ENCODE results near the gene SLC12A8. TPM values are rescaled to one million over a fixed set of nuclear protein-coding genes. Genes with fewer than 3 reads are reported as not detected.
A peak's percentile ranks its signal among the peaks of the same experiment; 100 is the strongest.

SLC12A8 gene
- total and polyA plus RNA-seq, 2 donors (not counting 1 experiment from before 2014, with no cell fraction given) = 15.1 to 19.5 TPM

DNA sequence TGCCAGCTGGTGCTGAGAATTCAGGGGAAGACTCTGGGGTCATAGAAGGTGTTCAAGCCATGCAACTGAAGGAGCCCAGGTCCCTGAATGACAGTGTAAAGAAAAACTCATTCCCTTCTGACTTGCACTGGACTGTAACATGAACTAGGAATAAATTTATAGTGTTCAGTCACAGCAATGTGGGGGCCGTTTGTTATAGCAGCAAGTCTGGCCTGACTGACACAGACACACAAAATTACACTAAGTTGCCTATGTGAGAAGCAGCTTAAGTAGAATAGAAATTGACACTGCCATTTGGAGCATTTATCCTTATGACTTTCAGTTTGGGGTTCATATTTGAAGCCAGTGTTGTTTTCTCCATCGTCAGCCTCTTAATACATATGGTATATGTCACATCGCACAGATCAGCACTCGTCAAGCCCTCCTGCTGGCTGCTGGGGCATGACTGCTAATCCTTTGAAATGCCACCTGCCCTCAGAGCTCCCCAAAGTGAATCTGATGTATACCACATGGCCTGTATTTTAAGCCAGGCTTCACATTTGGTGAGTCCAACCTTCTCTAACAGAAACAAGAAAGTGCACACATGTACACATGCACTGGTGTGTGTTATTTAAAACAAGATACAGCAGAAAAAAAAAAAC is 139.7 kb downstream of the SLC12A8 start:
- Histone ChIP-seq H3K79me2 (ENCODE audit: control insufficient read depth, insufficient read depth, low read length) (no peaks in the 10 kb centered on the region), H3K27me3 (ENCODE audit: control insufficient read depth, insufficient read depth, low read length) (no peaks in the 10 kb centered on the region), H2AFZ (ENCODE audit: low read length) (no peak overlapping the region), H3K27ac (ENCODE audit: insufficient read depth, low read length) (no peak overlapping the region), H3K4me2 (ENCODE audit: extremely low read depth, insufficient read depth, low read length) (no peak overlapping the region), H3K4me3 (replicated peaks in 1 of 4; ENCODE audit: control extremely low read depth in 1 of 4, insufficient read depth in 1 of 4, low read depth in 3 of 4, low read length in 4 of 4) (no peak overlapping the region), H3K9me3 (ENCODE audit: control insufficient read depth, insufficient read depth, low read depth, low read length) (no peaks in the 10 kb centered on the region), H3K9ac (ENCODE audit: insufficient read depth, low read length) (no peak overlapping the region), H4K20me1 (ENCODE audit: control insufficient read depth, extremely low read depth, insufficient read depth, low read length) (no peaks in the 10 kb centered on the region), H3K36me3 (ENCODE audit: control insufficient read depth, insufficient read depth, low read length) (no peaks in the 10 kb centered on the region), H3K4me1 (ENCODE audit: control insufficient read depth, extremely low read depth, insufficient read depth, low read length) (peaks cover 3% of the 10 kb centered on the region)
- peak in 1 of 2 donors; percentile 62 for DNase-seq (ENCODE audit: low read depth in 2 of 2)
- TF ChIP-seq, protein P1, sequence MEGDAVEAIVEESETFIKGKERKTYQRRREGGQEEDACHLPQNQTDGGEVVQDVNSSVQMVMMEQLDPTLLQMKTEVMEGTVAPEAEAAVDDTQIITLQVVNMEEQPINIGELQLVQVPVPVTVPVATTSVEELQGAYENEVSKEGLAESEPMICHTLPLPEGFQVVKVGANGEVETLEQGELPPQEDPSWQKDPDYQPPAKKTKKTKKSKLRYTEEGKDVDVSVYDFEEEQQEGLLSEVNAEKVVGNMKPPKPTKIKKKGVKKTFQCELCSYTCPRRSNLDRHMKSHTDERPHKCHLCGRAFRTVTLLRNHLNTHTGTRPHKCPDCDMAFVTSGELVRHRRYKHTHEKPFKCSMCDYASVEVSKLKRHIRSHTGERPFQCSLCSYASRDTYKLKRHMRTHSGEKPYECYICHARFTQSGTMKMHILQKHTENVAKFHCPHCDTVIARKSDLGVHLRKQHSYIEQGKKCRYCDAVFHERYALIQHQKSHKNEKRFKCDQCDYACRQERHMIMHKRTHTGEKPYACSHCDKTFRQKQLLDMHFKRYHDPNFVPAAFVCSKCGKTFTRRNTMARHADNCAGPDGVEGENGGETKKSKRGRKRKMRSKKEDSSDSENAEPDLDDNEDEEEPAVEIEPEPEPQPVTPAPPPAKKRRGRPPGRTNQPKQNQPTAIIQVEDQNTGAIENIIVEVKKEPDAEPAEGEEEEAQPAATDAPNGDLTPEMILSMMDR (conservative IDR thresholded peaks at IDR 0.05 in 1 of 2, IDR thresholded peaks at IDR 0.05 in 1 of 2; ENCODE audit: low read depth in 1 of 2, low read length in 2 of 2) = no peak
- TF ChIP-seq EZH2 (IDR thresholded peaks at IDR 0.05; ENCODE audit: low read length, missing control alignments) = no peak

DNA sequence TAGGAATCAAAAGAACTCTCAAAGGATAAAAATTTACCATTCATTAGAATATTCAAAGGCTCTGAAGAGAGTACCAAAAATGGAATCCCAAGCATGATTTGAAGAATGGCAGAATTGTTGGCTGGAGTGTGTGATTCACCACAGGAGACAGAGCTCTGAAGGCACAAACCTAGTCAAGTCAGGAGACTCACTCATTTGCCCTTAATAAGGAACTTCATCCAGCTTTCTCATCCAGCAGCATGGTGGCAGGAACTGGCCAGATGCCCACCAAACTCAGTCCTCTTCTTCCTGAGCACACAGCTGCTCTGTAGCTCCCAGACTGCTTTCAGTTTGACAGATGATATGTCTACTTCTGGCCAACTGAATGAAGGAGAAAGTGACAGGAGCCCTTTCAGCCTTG is 140.2 kb downstream of the SLC12A8 start:
- H3K4me1 ChIP-seq (ENCODE audit: control insufficient read depth, extremely low read depth, insufficient read depth, low read length) = peaks cover 3% of the 10 kb centered on the region
- H4K20me1 ChIP-seq (ENCODE audit: control insufficient read depth, extremely low read depth, insufficient read depth, low read length) = no peaks in the 10 kb centered on the region
- H3K79me2 ChIP-seq (ENCODE audit: control insufficient read depth, insufficient read depth, low read length) = no peaks in the 10 kb centered on the region
- no peaks in the 10 kb centered on the region for H3K36me3 ChIP-seq (ENCODE audit: control insufficient read depth, insufficient read depth, low read length)
- H3K27ac ChIP-seq (ENCODE audit: insufficient read depth, low read length) = no peak overlapping the region
- TF ChIP-seq, protein P1 (conservative IDR thresholded peaks at IDR 0.05 in 1 of 2, IDR thresholded peaks at IDR 0.05 in 1 of 2; ENCODE audit: low read depth in 1 of 2, low read length in 2 of 2) = no peak
- no peak for TF ChIP-seq EZH2 (IDR thresholded peaks at IDR 0.05; ENCODE audit: low read length, missing control alignments)
- H3K4me2 ChIP-seq (ENCODE audit: extremely low read depth, insufficient read depth, low read length) = no peak overlapping the region
- peak in 1 of 2 donors; percentile 78 for DNase-seq (ENCODE audit: low read depth in 2 of 2)
- H2AFZ ChIP-seq (ENCODE audit: low read length) = no peak overlapping the region
- no peaks in the 10 kb centered on the region for H3K27me3 ChIP-seq (ENCODE audit: control insufficient read depth, insufficient read depth, low read length)
- no peak overlapping the region for H3K9ac ChIP-seq (ENCODE audit: insufficient read depth, low read length)
- H3K9me3 ChIP-seq (ENCODE audit: control insufficient read depth, insufficient read depth, low read depth, low read length) = no peaks in the 10 kb centered on the region
- no peak overlapping the region for H3K4me3 ChIP-seq (replicated peaks in 1 of 4; ENCODE audit: control extremely low read depth in 1 of 4, insufficient read depth in 1 of 4, low read depth in 3 of 4, low read length in 4 of 4)

DNA sequence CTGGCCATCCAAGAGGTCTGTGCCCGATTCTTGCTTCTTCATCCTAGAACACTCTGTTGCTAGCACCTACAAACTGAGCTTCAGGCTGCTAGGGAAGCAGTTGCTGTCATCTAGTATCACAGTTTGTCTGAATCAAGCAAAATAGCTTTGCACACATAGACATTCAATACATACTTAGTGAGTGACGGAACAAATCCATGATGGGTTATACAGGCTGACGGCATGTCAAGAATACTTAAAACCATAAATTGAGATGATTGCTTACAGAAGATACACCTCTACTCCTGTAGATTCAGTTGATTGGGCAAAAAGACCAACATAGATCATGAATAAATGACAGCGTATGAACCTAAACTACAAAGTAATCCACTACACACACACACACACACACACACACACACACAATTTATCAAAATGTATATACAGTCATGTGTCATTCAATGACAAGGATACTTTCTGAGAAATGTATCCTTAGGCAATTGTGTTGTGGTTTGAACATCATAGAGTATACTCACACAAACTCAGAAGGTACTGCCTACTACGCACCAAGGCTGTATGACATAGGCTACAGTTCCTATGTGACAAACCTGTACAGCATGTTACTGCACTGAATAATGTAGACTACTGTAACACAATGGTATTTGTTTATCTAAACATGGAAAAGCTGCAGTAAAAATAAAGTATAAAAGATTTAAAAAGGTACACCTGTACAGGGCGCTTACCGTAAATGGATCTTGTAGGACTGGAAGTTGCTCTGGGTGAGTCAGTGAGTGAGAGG is 142.4 kb downstream of the SLC12A8 start:
- no peaks in the 10 kb centered on the region for H3K9me3 ChIP-seq (ENCODE audit: control insufficient read depth, insufficient read depth, low read depth, low read length)
- H2AFZ ChIP-seq (ENCODE audit: low read length) = no peak overlapping the region
- H3K4me3 ChIP-seq (replicated peaks in 1 of 4; ENCODE audit: control extremely low read depth in 1 of 4, insufficient read depth in 1 of 4, low read depth in 3 of 4, low read length in 4 of 4) = no peak overlapping the region
- H3K27me3 ChIP-seq (ENCODE audit: control insufficient read depth, insufficient read depth, low read length) = no peaks in the 10 kb centered on the region
- no peak overlapping the region for H3K4me2 ChIP-seq (ENCODE audit: extremely low read depth, insufficient read depth, low read length)
- H3K4me1 ChIP-seq (ENCODE audit: control insufficient read depth, extremely low read depth, insufficient read depth, low read length) = peaks cover 3% of the 10 kb centered on the region
- H3K9ac ChIP-seq (ENCODE audit: insufficient read depth, low read length) = no peak overlapping the region
- H3K27ac ChIP-seq (ENCODE audit: insufficient read depth, low read length) = no peak overlapping the region
- DNase-seq (ENCODE audit: low read depth in 2 of 2) = no peak
- H4K20me1 ChIP-seq (ENCODE audit: control insufficient read depth, extremely low read depth, insufficient read depth, low read length) = no peaks in the 10 kb centered on the region
- TF ChIP-seq, protein P1 (conservative IDR thresholded peaks at IDR 0.05 in 1 of 2, IDR thresholded peaks at IDR 0.05 in 1 of 2; ENCODE audit: low read depth in 1 of 2, low read length in 2 of 2) = no peak
- TF ChIP-seq EZH2 (IDR thresholded peaks at IDR 0.05; ENCODE audit: low read length, missing control alignments) = no peak
- no peaks in the 10 kb centered on the region for H3K36me3 ChIP-seq (ENCODE audit: control insufficient read depth, insufficient read depth, low read length)
- H3K79me2 ChIP-seq (ENCODE audit: control insufficient read depth, insufficient read depth, low read length) = no peaks in the 10 kb centered on the region
